HAP-1 (cell line): ENCODE data around the gene GLRX.

Source experiments
- DNase-seq, 2 experiments: peaks; one replicate each; pipeline ENCODE4 v3.0.0-alpha.2; 2016 to 2020; ENCODE audit warnings: low spot score in 2 of 2
- H3K27me3 ChIP-seq: fragments of 250-450 bp; sonication (Bioruptor Pico); 2 replicates; pipeline ENCODE4 v1.5.1; 2020; ENCODE audit warnings: low read depth, mild to moderate bottlenecking, moderate library complexity
- H3K36me3 ChIP-seq: fragments of 250-450 bp; sonication (Bioruptor Pico); replicated peaks from 2 replicates; pipeline ENCODE4 v1.5.1; 2020; ENCODE audit warnings: mild to moderate bottlenecking
- H3K4me1 ChIP-seq: fragments of 250-450 bp; sonication (Bioruptor Pico); 2 replicates; pipeline ENCODE4 v1.5.1; 2020; ENCODE audit warnings: mild to moderate bottlenecking
- H3K4me3 ChIP-seq: fragments of 250-450 bp; sonication (Bioruptor Pico); 2 replicates; pipeline ENCODE4 v1.5.1; 2020; ENCODE audit warnings: mild to moderate bottlenecking, moderate library complexity
- H3K9me3 ChIP-seq: fragments of 250-450 bp; sonication (Bioruptor Pico); 2 replicates; pipeline ENCODE4 v1.5.1; 2020; ENCODE audit warnings: mild to moderate bottlenecking, moderate library complexity
- in situ Hi-C: fragments of 300-500 bp; cut with MboI; formaldehyde crosslinking; loops from 3 replicates; pipeline ENCODE4 v1.14.3; 2020; ENCODE audit warnings: low sequenced_read_pairs, inconsistent platforms, mixed read lengths

The GLRX gene

GRCh38 chr5:95808013-95808685 is 14.4 kb downstream of the GLRX start:
- Histone ChIP-seq H3K36me3 (no peaks in the 10 kb centered on the region), H3K4me3 (no peak overlapping the region), H3K9me3 (no peaks in the 10 kb centered on the region), H3K27me3 (no peaks in the 10 kb centered on the region), H3K4me1 (peaks cover 22% of the 10 kb centered on the region)
- DNase-seq = no peak
- in situ Hi-C loops = no loop called here

- DNase-seq = no peak
- Histone ChIP-seq H3K9me3 (no peaks in the 10 kb centered on the region), H3K4me1 (peaks cover 22% of the 10 kb centered on the region), H3K36me3 (no peaks in the 10 kb centered on the region), H3K27me3 (no peaks in the 10 kb centered on the region), H3K4me3 (no peak overlapping the region)
- in situ Hi-C loops = no loop called here
Observed at GRCh38 chr5:95806687-95807086, 15.8 kb downstream of the GLRX start.

- H3K27me3 ChIP-seq = no peaks in the 10 kb centered on the region
- H3K9me3 ChIP-seq = no peaks in the 10 kb centered on the region
- in situ Hi-C loops = no loop called here
- no peak overlapping the region for H3K4me3 ChIP-seq
- no peaks in the 10 kb centered on the region for H3K36me3 ChIP-seq
- H3K4me1 ChIP-seq = peaks cover 15% of the 10 kb centered on the region
- DNase-seq = no peak
Observed at GRCh38 chr5:95804736-95805539, 17.6 kb downstream of the GLRX start.

GRCh38 chr5:95803271-95804148 is 19.0 kb downstream of the GLRX start:
- H3K4me1 ChIP-seq = peaks cover 3% of the 10 kb centered on the region
- DNase-seq = no peak
- H3K36me3 ChIP-seq = no peaks in the 10 kb centered on the region
- H3K27me3 ChIP-seq = no peaks in the 10 kb centered on the region
- in situ Hi-C loops = no loop called here
- H3K9me3 ChIP-seq = no peaks in the 10 kb centered on the region
- H3K4me3 ChIP-seq = no peak overlapping the region

- Histone ChIP-seq H3K36me3 (no peaks in the 10 kb centered on the region), H3K9me3 (no peaks in the 10 kb centered on the region), H3K4me1 (no peaks in the 10 kb centered on the region), H3K4me3 (no peak overlapping the region), H3K27me3 (no peaks in the 10 kb centered on the region)
- in situ Hi-C loops = no loop called here
- DNase-seq = no peak
Observed at GRCh38 chr5:95801961-95802360, 20.6 kb downstream of the GLRX start.

- no peaks in the 10 kb centered on the region for H3K27me3 ChIP-seq
- in situ Hi-C loops = no loop called here
- no peaks in the 10 kb centered on the region for H3K9me3 ChIP-seq
- no peaks in the 10 kb centered on the region for H3K36me3 ChIP-seq
- DNase-seq = no peak
- no peaks in the 10 kb centered on the region for H3K4me1 ChIP-seq
- H3K4me3 ChIP-seq = no peak overlapping the region
Observed at GRCh38 chr5:95801532-95801931, 21.0 kb downstream of the GLRX start.

- Histone ChIP-seq H3K4me3 (no peak overlapping the region), H3K36me3 (no peaks in the 10 kb centered on the region), H3K4me1 (no peaks in the 10 kb centered on the region), H3K9me3 (no peaks in the 10 kb centered on the region), H3K27me3 (no peaks in the 10 kb centered on the region)
- in situ Hi-C loops = no loop called here
- no peak for DNase-seq
Observed at GRCh38 chr5:95800553-95800952, 22.0 kb downstream of the GLRX start.

GRCh38 chr5:95799191-95799835 is 23.2 kb downstream of the GLRX start:
- H3K9me3 ChIP-seq = no peaks in the 10 kb centered on the region
- H3K4me3 ChIP-seq = no peak overlapping the region
- no peaks in the 10 kb centered on the region for H3K36me3 ChIP-seq
- no peaks in the 10 kb centered on the region for H3K4me1 ChIP-seq
- in situ Hi-C loops = no loop called here
- no peaks in the 10 kb centered on the region for H3K27me3 ChIP-seq
- DNase-seq = no peak

GRCh38 chr5:95798545-95798944 is 24.0 kb downstream of the GLRX start:
- Histone ChIP-seq H3K36me3 (no peaks in the 10 kb centered on the region), H3K9me3 (no peaks in the 10 kb centered on the region), H3K4me3 (no peak overlapping the region), H3K4me1 (no peaks in the 10 kb centered on the region), H3K27me3 (no peaks in the 10 kb centered on the region)
- in situ Hi-C loops = no loop called here
- no peak for DNase-seq

- in situ Hi-C loops = no loop called here
- DNase-seq = no peak
- H3K27me3 ChIP-seq = no peaks in the 10 kb centered on the region
- H3K4me1 ChIP-seq = no peaks in the 10 kb centered on the region
- no peak overlapping the region for H3K4me3 ChIP-seq
- H3K36me3 ChIP-seq = no peaks in the 10 kb centered on the region
- H3K9me3 ChIP-seq = no peaks in the 10 kb centered on the region
Observed at GRCh38 chr5:95798048-95798447, 24.5 kb downstream of the GLRX start.

- DNase-seq = no peak
- no peaks in the 10 kb centered on the region for H3K9me3 ChIP-seq
- in situ Hi-C loops = no loop called here
- no peaks in the 10 kb centered on the region for H3K4me1 ChIP-seq
- H3K27me3 ChIP-seq = no peaks in the 10 kb centered on the region
- no peaks in the 10 kb centered on the region for H3K36me3 ChIP-seq
- no peak overlapping the region for H3K4me3 ChIP-seq
Observed at GRCh38 chr5:95797301-95797700, 25.2 kb downstream of the GLRX start.

GRCh38 chr5:95794070-95794516 is 28.4 kb downstream of the GLRX start:
- Histone ChIP-seq H3K4me1 (no peaks in the 10 kb centered on the region), H3K27me3 (no peaks in the 10 kb centered on the region), H3K36me3 (no peaks in the 10 kb centered on the region), H3K9me3 (no peaks in the 10 kb centered on the region), H3K4me3 (no peak overlapping the region)
- in situ Hi-C loops = no loop called here
- DNase-seq = no peak

- Histone ChIP-seq H3K4me1 (no peaks in the 10 kb centered on the region), H3K36me3 (no peaks in the 10 kb centered on the region), H3K9me3 (no peaks in the 10 kb centered on the region), H3K4me3 (no peak overlapping the region), H3K27me3 (no peaks in the 10 kb centered on the region)
- in situ Hi-C loops = no loop called here
- no peak for DNase-seq
Observed at GRCh38 chr5:95791751-95792150, 30.8 kb downstream of the GLRX start.
